ENCODE data around the gene PPIL1. TPM values are rescaled to one million over a fixed set of nuclear protein-coding genes. Genes with fewer than 3 reads are reported as not detected.

Gene PPIL1
- total and polyA plus RNA-seq, 5 experiments from 2014 or later, result 10.3 to 34.2 (median 27.1) TPM

- no peak overlapping the region for H3K27ac Mint-ChIP-seq
- POLR2A ChIA-PET, result interaction anchor here (0.5 to 0.6 kb wide), 3 partner anchors 15 to 47 kb away, joined by 3 to 5 read pairs (median 3); no protein-coding TSS in a partner anchor
Measured at GRCh38 chr6:36848658-36849441, 25.8 kb downstream of the PPIL1 start.

DNA sequence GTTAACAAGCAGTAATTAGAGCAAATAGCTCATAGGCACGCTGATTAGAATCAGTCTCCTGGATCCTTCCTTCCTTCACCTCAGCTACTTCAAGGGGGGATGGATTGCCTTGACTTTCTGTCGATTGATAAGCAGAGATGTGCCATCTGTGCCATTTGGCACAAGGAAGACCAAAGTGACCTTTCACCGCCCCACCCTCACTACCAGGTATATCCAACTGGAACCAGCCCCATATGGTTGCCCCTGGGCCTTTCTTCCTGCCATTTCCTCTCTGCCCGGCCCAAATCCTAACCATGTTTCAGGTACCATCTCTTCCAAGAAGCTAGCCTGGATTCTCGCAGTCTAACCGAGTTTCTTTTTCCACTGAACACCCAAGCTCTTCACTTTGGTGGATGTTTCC is 26.6 kb downstream of the PPIL1 start:
- Mint-ChIP-seq H3K27me3 (peaks cover 0 to 21% (median 3%) of the 10 kb centered on the region in 5 donors), H3K27ac (peak overlapping the region in 1 of 10 donors; percentile 77), H3K36me3 (peaks cover 19 to 21% (median 19%) of the 10 kb centered on the region in 3 donors), H3K9me3 (peaks cover 0 to 25% (median 11%) of the 10 kb centered on the region in 9 donors), H3K4me3 (no peak overlapping the region), H3K4me1 (peaks cover 4 to 11% (median 6%) of the 10 kb centered on the region in 4 donors)
- ATAC-seq (no peak), DNase-seq (no peak)
- POLR2A ChIA-PET, result no interaction called here

More at GRCh38 chr6:36848658-36849441, 25.8 kb downstream of the PPIL1 start:
- Mint-ChIP-seq H3K27me3 (peaks cover 0 to 21% (median 3%) of the 10 kb centered on the region in 5 donors), H3K36me3 (peaks cover 19 to 27% (median 22%) of the 10 kb centered on the region in 3 donors), H3K4me3 (peak overlapping the region in 4 of 10 donors; percentile 13 to 44 (median 36)), H3K9me3 (peaks cover 0 to 25% (median 11%) of the 10 kb centered on the region in 9 donors), H3K4me1 (peaks cover 4 to 11% (median 6%) of the 10 kb centered on the region in 4 donors)
- no peak for ATAC-seq
- no peak for DNase-seq

DNA sequence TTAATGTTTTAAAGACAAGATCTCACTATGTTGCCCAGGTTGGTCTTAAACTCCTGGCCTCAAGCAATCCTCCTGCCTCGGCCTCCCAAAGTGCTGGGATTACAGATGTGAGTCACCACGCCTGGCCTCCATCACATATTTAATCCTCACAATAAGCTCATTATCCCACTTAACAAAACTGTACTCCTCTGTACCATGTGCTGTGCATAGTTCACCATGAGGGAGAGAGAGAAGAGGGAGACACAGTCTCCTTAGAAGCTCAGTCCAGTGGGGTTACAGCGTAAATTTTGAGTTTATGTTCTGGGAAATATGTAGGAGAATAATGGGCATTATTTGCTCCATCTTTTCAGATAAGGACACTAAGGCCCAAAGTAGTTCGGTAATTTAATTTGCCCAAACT is 27.5 kb downstream of the PPIL1 start:
- no peak overlapping the region for H3K4me3 Mint-ChIP-seq
- no peak for DNase-seq
- no peak for ATAC-seq

GRCh38 chr6:36845233-36845632 is 29.4 kb downstream of the PPIL1 start:
- POLR2A ChIA-PET, result no interaction called here
- no peak overlapping the region for H3K4me3 Mint-ChIP-seq
- no peak for DNase-seq
- H3K27ac Mint-ChIP-seq, result no peak overlapping the region
- H3K9me3 Mint-ChIP-seq, result peaks cover 0 to 9% (median 2%) of the 10 kb centered on the region in 9 donors
- peaks cover 2 to 7% (median 6%) of the 10 kb centered on the region in 3 donors for H3K36me3 Mint-ChIP-seq
- peaks cover 7 to 16% (median 14%) of the 10 kb centered on the region in 4 donors for H3K4me1 Mint-ChIP-seq
- no peak for ATAC-seq
- H3K27me3 Mint-ChIP-seq, result peaks cover 3 to 25% (median 10%) of the 10 kb centered on the region in 5 donors

More for the DNA sequence above, 27.5 kb downstream of the PPIL1 start:
- peaks cover 0 to 21% (median 3%) of the 10 kb centered on the region in 5 donors for H3K27me3 Mint-ChIP-seq
- H3K4me1 Mint-ChIP-seq, result peaks cover 4 to 11% (median 6%) of the 10 kb centered on the region in 4 donors
- H3K36me3 Mint-ChIP-seq, result peaks cover 16 to 19% (median 17%) of the 10 kb centered on the region in 3 donors
- H3K27ac Mint-ChIP-seq, result no peak overlapping the region
- POLR2A ChIA-PET, result no interaction called here
- H3K9me3 Mint-ChIP-seq, result peaks cover 0 to 25% (median 11%) of the 10 kb centered on the region in 9 donors

GRCh38 chr6:36844232-36845170 is 30.1 kb downstream of the PPIL1 start:
- peaks cover 7 to 16% (median 15%) of the 10 kb centered on the region in 4 donors for H3K4me1 Mint-ChIP-seq
- H3K4me3 Mint-ChIP-seq, result no peak overlapping the region
- peak overlapping the region in 1 of 10 donors; percentile 15 for H3K27ac Mint-ChIP-seq
- POLR2A ChIA-PET, result no interaction called here
- ATAC-seq (no peak), DNase-seq (no peak)
- peaks cover 0 to 2% (median 0%) of the 10 kb centered on the region in 9 donors for H3K9me3 Mint-ChIP-seq
- H3K36me3 Mint-ChIP-seq, result peaks cover 0 to 2% (median 1%) of the 10 kb centered on the region in 3 donors
- H3K27me3 Mint-ChIP-seq, result peaks cover 3 to 21% (median 12%) of the 10 kb centered on the region in 5 donors

GRCh38 chr6:36843170-36843569 is 31.4 kb downstream of the PPIL1 start:
- Mint-ChIP-seq H3K4me3 (no peak overlapping the region), H3K4me1 (peaks cover 9 to 19% (median 14%) of the 10 kb centered on the region in 4 donors), H3K9me3 (peaks cover 0 to 2% (median 0%) of the 10 kb centered on the region in 9 donors), H3K36me3 (no peaks in the 10 kb centered on the region), H3K27ac (no peak overlapping the region), H3K27me3 (peaks cover 8 to 23% (median 18%) of the 10 kb centered on the region in 5 donors)
- DNase-seq (peak in 1 of 10 donors; percentile 30), ATAC-seq (no peak)
- POLR2A ChIA-PET, result no interaction called here

- H3K4me1 Mint-ChIP-seq, result peaks cover 9 to 19% (median 14%) of the 10 kb centered on the region in 4 donors
- H3K27ac Mint-ChIP-seq, result no peak overlapping the region
- POLR2A ChIA-PET, result no interaction called here
- H3K4me3 Mint-ChIP-seq, result no peak overlapping the region
- H3K9me3 Mint-ChIP-seq, result peaks cover 0 to 2% (median 0%) of the 10 kb centered on the region in 9 donors
- H3K36me3 Mint-ChIP-seq, result peaks cover 0 to 3% (median 0%) of the 10 kb centered on the region in 3 donors
- DNase-seq (no peak), ATAC-seq (no peak)
- H3K27me3 Mint-ChIP-seq, result peaks cover 12 to 34% (median 26%) of the 10 kb centered on the region in 5 donors
Measured at GRCh38 chr6:36841756-36842155, 32.8 kb downstream of the PPIL1 start.

DNA sequence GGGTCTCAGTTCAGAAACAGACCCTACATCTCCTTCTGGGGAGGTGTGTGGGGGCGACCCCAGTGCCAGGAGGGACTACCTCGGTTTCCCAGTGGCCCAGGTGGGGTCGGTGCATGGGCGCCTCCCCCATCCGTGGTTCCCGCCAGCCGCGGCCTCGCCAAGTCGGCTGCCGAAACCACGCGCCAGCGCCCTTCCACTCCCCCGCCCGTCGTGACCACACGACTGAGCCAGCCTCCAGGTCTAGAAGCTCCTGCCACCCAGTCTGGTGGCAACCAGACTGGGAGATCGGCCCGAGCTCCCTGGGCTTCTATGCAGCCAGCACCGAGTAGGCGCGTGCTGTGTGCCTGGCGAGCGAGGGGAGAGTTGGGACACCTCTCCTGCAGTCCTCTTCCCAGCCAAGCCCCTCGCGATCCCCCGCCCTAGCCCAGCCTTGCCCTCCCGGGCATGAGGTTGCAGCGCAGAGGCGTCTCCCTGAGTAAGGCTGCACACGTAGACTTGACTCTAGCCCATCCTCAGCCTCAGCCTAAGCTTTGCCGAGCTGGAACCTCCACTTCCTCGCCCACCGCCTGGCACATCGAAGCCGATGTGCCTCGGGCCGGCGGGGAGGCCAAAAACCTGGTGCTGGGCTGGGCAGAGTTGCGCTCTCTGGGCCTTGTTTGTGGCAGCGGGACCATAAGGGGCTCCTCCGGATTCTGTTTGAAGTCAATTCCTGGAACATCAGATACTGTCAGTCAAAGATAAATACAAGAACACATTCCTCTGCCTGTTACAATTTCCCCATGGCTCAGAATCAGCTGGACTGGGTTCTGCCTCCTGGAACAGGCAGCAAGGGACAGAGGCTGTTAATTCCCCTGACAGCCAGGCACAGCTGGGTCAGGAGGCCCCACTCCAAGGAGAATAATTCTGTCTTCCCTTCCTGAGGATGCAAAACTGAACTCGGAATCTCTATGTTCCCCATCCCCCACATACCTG is 33.9 kb downstream of the PPIL1 start:
- Mint-ChIP-seq H3K27ac (peak overlapping the region in 1 of 10 donors; percentile 62), H3K4me1 (peaks cover 6 to 19% (median 14%) of the 10 kb centered on the region in 4 donors), H3K4me3 (peak overlapping the region; percentile 63 to 87 (median 76)), H3K36me3 (peaks cover 0 to 3% (median 0%) of the 10 kb centered on the region in 3 donors), H3K27me3 (peaks cover 12 to 37% (median 27%) of the 10 kb centered on the region in 5 donors), H3K9me3 (peaks cover 0 to 2% (median 0%) of the 10 kb centered on the region in 9 donors)
- POLR2A ChIA-PET, result no interaction called here
- ATAC-seq (peak; percentile 60 to 76), DNase-seq (peak in 6 of 10 donors; percentile 9 to 62 (median 14))

DNA sequence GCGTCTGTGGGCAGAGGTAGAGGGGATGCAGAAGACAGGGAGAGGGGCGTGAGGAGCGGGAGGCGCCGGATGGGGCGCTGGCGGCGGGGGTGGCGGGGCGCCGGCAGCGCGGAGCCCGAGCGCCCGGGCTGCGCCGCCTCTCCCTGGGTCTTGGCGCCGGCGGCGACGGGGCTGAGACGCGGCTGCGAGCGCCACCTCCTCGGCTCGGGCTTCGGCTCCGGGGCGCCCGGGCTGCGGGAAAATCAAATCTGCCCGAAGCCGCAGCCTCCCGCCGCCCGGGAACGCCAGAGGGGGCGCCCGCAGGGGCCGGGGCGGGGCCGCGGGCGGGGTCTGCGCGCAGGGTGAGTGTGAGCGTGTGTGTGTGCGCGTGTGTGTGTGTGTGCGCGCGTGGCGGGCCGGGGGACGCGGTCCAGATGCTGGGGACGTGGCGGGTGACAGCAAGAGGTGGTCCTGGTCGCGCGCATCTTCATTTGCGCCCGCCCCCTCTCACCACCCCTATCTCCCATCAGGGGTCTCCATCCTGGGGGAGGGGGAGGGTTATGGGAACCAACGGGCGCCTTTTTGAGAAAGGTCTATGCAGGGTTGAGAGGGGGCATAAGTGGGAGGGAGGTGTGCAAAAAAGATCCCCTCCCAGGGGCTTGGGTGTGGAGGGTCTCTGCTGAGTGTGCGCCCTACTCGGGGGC is 34.7 kb downstream of the PPIL1 start:
- Mint-ChIP-seq H3K27me3 (peaks cover 14 to 37% (median 28%) of the 10 kb centered on the region in 5 donors), H3K9me3 (peaks cover 0 to 2% (median 0%) of the 10 kb centered on the region in 9 donors), H3K27ac (peak overlapping the region in 2 of 10 donors; percentile 9 to 56), H3K4me1 (peaks cover 5 to 19% (median 14%) of the 10 kb centered on the region in 4 donors), H3K36me3 (peaks cover 0 to 3% (median 0%) of the 10 kb centered on the region in 3 donors), H3K4me3 (peak overlapping the region; percentile 58 to 87 (median 74))
- POLR2A ChIA-PET, result no interaction called here
- ATAC-seq (peak; percentile 69 to 74), DNase-seq (peak in 8 of 10 donors; percentile 19 to 54 (median 41))

GRCh38 chr6:36838896-36839748 is 35.5 kb downstream of the PPIL1 start, which contains the start of gene CPNE5:
Gene CPNE5 (minus strand): TSS chr6:36839444. CDS start chr6:36839377, 67 bp downstream.
- Mint-ChIP-seq H3K4me1 (peaks cover 5 to 19% (median 14%) of the 10 kb centered on the region in 4 donors), H3K27me3 (peaks cover 14 to 37% (median 28%) of the 10 kb centered on the region in 5 donors), H3K27ac (peak within 1 kb of the TSS in 3 of 10 donors; percentile 1 to 56 (median 46)), H3K36me3 (peaks cover 0 to 3% (median 0%) of the 10 kb centered on the region in 3 donors), H3K9me3 (peaks cover 0 to 2% (median 0%) of the 10 kb centered on the region in 9 donors), H3K4me3 (peak within 1 kb of the TSS; percentile 63 to 87 (median 78))
- ATAC-seq, result peak; percentile 7 to 10
- POLR2A ChIA-PET, result no interaction called here
- DNase-seq, result peak in 1 of 10 donors; percentile 22
